Tibial nerve (tissue), 3 donors: Measurements from ENCODE around the gene MRPS27.

Source experiments
- EP300 ChIP-seq, 2 donors: sonication (generic); formaldehyde crosslinking; IDR thresholded peaks; one replicate each; pipeline ENCODE4 v1.6.1; 2017; ENCODE audit warnings: antibody characterized with exemption in 2 of 2, mild to moderate bottlenecking in 1 of 2
- POLR2A ChIP-seq, 2 donors: fragments of 450-650 bp; IDR thresholded peaks; one replicate each; pipeline ENCODE4 v1.6.1; 2017; ENCODE audit warnings: antibody characterized with exemption in 2 of 2, mild to moderate bottlenecking in 2 of 2, moderate library complexity in 2 of 2

- TF ChIP-seq EP300 (IDR thresholded peaks at IDR 0.05) (no peak), POLR2A (IDR thresholded peaks at IDR 0.05) (no peak)
These were observed 128.6 kb downstream of the MRPS27 start for GRCh38 chr5:72191404-72191803.
